Measurements from ENCODE around the gene ATP2A2.

Gene ATP2A2

DNA sequence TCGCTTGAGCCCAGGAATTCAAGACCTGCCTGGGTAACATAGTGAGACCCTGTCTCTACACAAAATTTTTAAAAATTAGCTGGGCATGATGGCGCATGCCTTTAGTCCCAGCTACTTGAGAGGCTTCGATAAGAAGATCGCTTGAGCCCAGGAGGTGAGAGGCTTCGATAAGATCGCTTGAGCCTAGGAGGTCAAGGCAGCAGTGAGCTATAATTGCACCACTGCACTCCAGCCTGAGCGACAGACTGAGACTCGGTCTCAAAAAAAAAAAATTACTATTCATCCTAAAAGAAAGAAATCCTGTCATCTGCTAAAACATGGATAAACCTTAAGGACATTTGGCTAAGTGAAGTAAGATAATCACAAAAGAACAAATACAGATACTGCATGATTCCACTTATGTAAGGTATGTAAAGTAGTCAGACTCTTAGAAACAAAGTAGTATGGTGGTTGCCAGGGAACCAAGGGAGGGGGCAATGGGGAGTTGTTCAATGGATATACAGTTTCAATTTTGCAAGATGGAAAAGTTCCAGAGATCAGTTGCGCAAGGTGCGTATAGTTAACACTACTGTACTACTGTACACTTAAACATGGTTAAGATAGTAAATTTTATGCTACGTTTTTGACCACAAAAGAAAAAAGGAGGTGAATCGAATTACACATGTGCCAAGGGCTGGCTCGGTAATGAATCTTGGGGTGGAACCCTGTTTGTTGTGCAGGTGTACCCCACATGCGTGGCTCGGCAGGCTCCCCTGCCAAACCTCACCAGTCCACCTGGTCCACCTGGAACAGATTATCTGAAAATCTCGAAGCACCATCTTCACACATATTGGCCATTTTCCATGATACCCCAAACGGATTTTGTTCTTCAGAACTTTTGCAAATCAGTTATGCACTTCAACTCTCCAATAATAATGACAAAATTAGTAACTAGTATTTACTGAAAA, 18.3 kb upstream of the ATP2A2 start:
- TF ChIP-seq, protein P1, sequence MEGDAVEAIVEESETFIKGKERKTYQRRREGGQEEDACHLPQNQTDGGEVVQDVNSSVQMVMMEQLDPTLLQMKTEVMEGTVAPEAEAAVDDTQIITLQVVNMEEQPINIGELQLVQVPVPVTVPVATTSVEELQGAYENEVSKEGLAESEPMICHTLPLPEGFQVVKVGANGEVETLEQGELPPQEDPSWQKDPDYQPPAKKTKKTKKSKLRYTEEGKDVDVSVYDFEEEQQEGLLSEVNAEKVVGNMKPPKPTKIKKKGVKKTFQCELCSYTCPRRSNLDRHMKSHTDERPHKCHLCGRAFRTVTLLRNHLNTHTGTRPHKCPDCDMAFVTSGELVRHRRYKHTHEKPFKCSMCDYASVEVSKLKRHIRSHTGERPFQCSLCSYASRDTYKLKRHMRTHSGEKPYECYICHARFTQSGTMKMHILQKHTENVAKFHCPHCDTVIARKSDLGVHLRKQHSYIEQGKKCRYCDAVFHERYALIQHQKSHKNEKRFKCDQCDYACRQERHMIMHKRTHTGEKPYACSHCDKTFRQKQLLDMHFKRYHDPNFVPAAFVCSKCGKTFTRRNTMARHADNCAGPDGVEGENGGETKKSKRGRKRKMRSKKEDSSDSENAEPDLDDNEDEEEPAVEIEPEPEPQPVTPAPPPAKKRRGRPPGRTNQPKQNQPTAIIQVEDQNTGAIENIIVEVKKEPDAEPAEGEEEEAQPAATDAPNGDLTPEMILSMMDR (conservative IDR thresholded peaks at IDR 0.05; ENCODE audit: low read depth, low read length): no peak
- DNase-seq (ENCODE audit: low read depth): no peak
- no peak overlapping the region for H3K4me3 ChIP-seq (ENCODE audit: low read length)

- TF ChIP-seq, protein P1 (conservative IDR thresholded peaks at IDR 0.05; ENCODE audit: low read depth, low read length): no peak
- no peak for DNase-seq (ENCODE audit: low read depth)
- H3K4me3 ChIP-seq (ENCODE audit: low read length): peak overlapping the region; percentile 22
Observed at GRCh38 chr12:110266381-110266960, 14.6 kb upstream of the ATP2A2 start.

DNA sequence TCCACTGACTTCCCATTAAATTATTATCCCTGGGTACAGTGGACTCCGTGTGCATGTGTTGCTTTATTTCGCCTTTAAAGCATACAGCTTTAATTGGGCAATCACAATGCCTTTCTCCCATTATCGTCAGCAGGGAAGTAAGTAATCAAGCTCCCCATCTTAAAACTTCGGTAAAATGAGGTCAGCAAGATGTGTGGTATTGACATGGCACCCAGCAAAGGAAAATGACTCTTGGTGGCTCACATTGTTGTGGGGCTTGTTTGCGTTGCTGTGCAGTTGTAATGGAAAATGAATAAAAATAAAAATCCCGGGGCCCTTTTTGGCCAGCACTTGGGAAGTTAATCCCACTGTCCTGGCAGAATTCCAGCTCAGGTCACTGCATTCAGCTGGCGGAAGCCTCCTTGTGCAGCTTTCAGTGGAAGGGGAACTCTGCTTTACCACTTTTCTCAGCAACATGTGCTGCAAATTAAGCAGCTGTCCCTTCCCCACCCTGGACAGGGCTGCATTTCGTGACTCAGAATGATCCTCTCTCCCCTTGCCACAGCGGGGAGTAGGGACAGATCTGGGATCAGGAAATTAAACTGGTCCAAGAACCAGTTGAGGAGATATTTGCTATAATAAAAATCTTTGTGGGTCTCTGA, 13.9 kb upstream of the ATP2A2 start:
- peak; percentile 86 for DNase-seq (ENCODE audit: low read depth)
- peak overlapping the region; percentile 22 for H3K4me3 ChIP-seq (ENCODE audit: low read length)
- TF ChIP-seq, protein P1 (conservative IDR thresholded peaks at IDR 0.05; ENCODE audit: low read depth, low read length): no peak

GRCh38 chr12:110269622-110270124, 11.4 kb upstream of the ATP2A2 start:
- DNase-seq (ENCODE audit: low read depth): peak; percentile 48
- TF ChIP-seq, protein P1 (conservative IDR thresholded peaks at IDR 0.05; ENCODE audit: low read depth, low read length): no peak
- no peak overlapping the region for H3K4me3 ChIP-seq (ENCODE audit: low read length)

- DNase-seq (ENCODE audit: low read depth): no peak
- TF ChIP-seq, protein P1 (conservative IDR thresholded peaks at IDR 0.05; ENCODE audit: low read depth, low read length): no peak
- no peak overlapping the region for H3K4me3 ChIP-seq (ENCODE audit: low read length)
Observed at GRCh38 chr12:110270125-110270962, 10.7 kb upstream of the ATP2A2 start.

DNA sequence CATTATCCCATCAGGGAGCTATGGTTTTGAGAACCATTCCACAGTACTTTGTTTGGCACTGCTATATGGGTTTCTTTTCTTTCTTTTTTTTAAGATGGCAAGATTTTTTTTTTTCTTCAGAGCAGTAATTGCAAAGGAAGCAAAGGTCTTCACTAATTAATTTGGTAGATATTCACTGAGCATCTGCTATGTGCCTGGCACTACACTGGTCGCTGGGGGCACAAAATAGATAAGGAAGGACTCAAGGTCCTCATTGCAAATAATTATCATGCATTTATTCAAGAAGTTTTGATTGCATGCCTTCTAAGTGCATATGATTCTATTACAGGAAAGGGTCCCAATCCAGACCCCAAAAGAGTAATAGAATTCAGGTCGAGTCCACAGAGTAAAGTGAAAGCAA, 10.0 kb upstream of the ATP2A2 start:
- no peak overlapping the region for H3K4me3 ChIP-seq (ENCODE audit: low read length)
- TF ChIP-seq, protein P1 (conservative IDR thresholded peaks at IDR 0.05; ENCODE audit: low read depth, low read length): no peak
- DNase-seq (ENCODE audit: low read depth): no peak
